GM19455 (cell line): ENCODE data around the gene PSMD5.
A peak's percentile ranks its signal among the peaks of the same experiment; 100 is the strongest.

Experiments used
- ATAC-seq: cut with Tn5 transposase; IDR thresholded peaks from one replicate; pipeline ENCODE4 v1.9.1; 2021; ENCODE audit not compliant: unreplicated experiment

Gene PSMD5

GRCh38 chr9:120875195-120875565 is 32.5 kb upstream of the PSMD5 start:
- ATAC-seq = no peak

GRCh38 chr9:120874226-120875194 is 31.8 kb upstream of the PSMD5 start:
- no peak for ATAC-seq

GRCh38 chr9:120873512-120873911 is 30.8 kb upstream of the PSMD5 start:
- no peak for ATAC-seq

GRCh38 chr9:120872791-120873502 is 30.2 kb upstream of the PSMD5 start:
- ATAC-seq = no peak

GRCh38 chr9:120870206-120870605 is 27.5 kb upstream of the PSMD5 start:
- no peak for ATAC-seq

- no peak for ATAC-seq
These were observed 27.0 kb upstream of the PSMD5 start for GRCh38 chr9:120869726-120870125.

GRCh38 chr9:120869360-120869687 is 26.6 kb upstream of the PSMD5 start:
- ATAC-seq = no peak

GRCh38 chr9:120868676-120869359 is 26.1 kb upstream of the PSMD5 start:
- ATAC-seq = peak; percentile 84

GRCh38 chr9:120868339-120868675 is 25.6 kb upstream of the PSMD5 start:
- ATAC-seq = no peak

GRCh38 chr9:120867676-120868338 is 25.1 kb upstream of the PSMD5 start:
- no peak for ATAC-seq

- no peak for ATAC-seq
These were observed 23.9 kb upstream of the PSMD5 start for GRCh38 chr9:120866651-120867050.

- no peak for ATAC-seq
These were observed 23.1 kb upstream of the PSMD5 start for GRCh38 chr9:120865809-120866208.

- no peak for ATAC-seq
These were observed 22.5 kb upstream of the PSMD5 start for GRCh38 chr9:120865176-120865575.

- no peak for ATAC-seq
These were observed 22.0 kb upstream of the PSMD5 start for GRCh38 chr9:120864719-120865118.

GRCh38 chr9:120863833-120864232 is 21.1 kb upstream of the PSMD5 start:
- no peak for ATAC-seq

GRCh38 chr9:120862452-120862851 is 19.7 kb upstream of the PSMD5 start:
- no peak for ATAC-seq

GRCh38 chr9:120861935-120862334 is 19.2 kb upstream of the PSMD5 start:
- ATAC-seq = no peak

GRCh38 chr9:120860083-120860482 is 17.4 kb upstream of the PSMD5 start:
- no peak for ATAC-seq

GRCh38 chr9:120859361-120859760 is 16.6 kb upstream of the PSMD5 start:
- no peak for ATAC-seq

- ATAC-seq = no peak
These were observed 15.2 kb upstream of the PSMD5 start for GRCh38 chr9:120857902-120858301.

GRCh38 chr9:120857481-120857880 is 14.8 kb upstream of the PSMD5 start:
- no peak for ATAC-seq
